Fibroblast of villous mesenchyme (primary cell): ENCODE data around the gene TCOF1. TPM values are rescaled to one million over a fixed set of nuclear protein-coding genes. Genes with fewer than 3 reads are reported as not detected.

Experiments used
- DNase-seq: peaks from one replicate; pipeline ENCODE4 v3.0.0-alpha.2; 2010; ENCODE audit warnings: low read depth
- H3K4me3 ChIP-seq: 2 replicates; pipeline ENCODE4 v1.5.1; 2011; ENCODE audit warnings: low read depth, mild to moderate bottlenecking, low read length
- total RNA-seq: library from RNA; depleted of rRNA; stranded (reverse); fragments of >200 nt; gene quantifications from 2 replicates; pipeline ENCODE4 v1.2.3, GENCODE V29; 2012
- TF ChIP-seq, protein P1 (sequence below): IDR thresholded peaks from 2 replicates; pipeline ENCODE4 v1.5.1; 2012; ENCODE audit warnings: low read depth, mild to moderate bottlenecking, low read length; ENCODE audit not compliant: insufficient read depth

Gene TCOF1
- total RNA-seq, 1 donor = 23.7 TPM

DNA sequence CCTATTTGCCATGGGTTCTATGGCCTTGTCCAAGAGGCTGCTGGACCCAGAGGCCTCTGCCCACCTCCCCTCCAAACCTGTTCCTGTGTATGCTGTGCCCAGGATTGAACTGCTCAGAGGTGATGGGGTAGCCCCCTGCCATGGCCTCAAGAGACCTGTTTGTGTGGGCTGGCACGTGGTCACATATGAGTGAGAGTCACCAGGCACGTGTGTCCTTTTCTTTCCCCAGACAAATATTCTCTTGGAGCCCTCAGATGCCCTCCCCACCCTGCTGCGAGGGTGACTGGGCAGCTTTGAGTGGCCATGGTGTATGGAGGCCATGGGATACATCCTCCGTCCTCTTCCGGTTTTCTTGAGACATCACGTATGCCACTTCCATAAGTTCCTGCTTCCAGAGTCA is 10.9 kb upstream of the TCOF1 start:
- DNase-seq = no peak
- TF ChIP-seq, protein P1, sequence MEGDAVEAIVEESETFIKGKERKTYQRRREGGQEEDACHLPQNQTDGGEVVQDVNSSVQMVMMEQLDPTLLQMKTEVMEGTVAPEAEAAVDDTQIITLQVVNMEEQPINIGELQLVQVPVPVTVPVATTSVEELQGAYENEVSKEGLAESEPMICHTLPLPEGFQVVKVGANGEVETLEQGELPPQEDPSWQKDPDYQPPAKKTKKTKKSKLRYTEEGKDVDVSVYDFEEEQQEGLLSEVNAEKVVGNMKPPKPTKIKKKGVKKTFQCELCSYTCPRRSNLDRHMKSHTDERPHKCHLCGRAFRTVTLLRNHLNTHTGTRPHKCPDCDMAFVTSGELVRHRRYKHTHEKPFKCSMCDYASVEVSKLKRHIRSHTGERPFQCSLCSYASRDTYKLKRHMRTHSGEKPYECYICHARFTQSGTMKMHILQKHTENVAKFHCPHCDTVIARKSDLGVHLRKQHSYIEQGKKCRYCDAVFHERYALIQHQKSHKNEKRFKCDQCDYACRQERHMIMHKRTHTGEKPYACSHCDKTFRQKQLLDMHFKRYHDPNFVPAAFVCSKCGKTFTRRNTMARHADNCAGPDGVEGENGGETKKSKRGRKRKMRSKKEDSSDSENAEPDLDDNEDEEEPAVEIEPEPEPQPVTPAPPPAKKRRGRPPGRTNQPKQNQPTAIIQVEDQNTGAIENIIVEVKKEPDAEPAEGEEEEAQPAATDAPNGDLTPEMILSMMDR = no peak
- no peak overlapping the region for H3K4me3 ChIP-seq

DNA sequence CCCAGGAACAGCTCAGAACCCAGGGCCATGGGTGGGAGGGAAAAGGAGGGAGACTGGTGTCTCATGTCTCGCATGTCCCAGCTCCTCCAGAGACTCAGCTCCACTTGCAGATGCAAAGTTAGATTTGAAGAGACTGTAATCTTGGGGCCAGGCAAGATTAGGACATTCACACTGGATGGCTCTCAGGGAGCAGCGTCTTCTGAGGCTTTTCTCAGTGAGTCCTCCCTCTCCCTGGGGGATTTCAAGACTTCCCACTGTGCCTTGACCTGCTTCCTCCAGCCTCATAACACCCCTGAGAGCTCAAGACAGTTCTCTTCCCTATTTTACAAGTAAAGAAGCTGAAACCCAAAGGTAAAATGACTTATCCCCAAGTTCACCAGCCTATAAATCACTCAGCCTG is 10.5 kb upstream of the TCOF1 start:
- no peak for DNase-seq
- H3K4me3 ChIP-seq = no peak overlapping the region
- TF ChIP-seq, protein P1 = no peak

DNA sequence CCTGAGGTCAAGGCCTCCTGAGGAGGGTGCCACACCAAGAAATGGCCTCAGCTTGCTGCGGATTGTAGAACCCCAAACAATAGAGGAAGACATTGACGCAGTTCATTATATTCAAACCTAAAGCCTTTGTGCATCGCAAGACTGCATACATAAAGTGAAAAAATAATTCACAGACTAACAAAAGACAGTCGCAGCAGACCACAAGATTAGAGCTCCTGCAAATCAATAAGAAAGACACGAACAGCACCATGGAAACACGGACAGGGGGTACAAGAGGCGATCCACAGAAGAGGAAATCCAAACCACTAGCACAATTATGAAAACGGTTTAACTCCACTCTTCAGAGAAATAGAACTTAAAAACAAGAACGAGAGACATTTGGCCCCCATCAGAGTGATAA is 10.0 kb upstream of the TCOF1 start:
- DNase-seq = no peak
- H3K4me3 ChIP-seq = no peak overlapping the region
- TF ChIP-seq, protein P1 = no peak

DNA sequence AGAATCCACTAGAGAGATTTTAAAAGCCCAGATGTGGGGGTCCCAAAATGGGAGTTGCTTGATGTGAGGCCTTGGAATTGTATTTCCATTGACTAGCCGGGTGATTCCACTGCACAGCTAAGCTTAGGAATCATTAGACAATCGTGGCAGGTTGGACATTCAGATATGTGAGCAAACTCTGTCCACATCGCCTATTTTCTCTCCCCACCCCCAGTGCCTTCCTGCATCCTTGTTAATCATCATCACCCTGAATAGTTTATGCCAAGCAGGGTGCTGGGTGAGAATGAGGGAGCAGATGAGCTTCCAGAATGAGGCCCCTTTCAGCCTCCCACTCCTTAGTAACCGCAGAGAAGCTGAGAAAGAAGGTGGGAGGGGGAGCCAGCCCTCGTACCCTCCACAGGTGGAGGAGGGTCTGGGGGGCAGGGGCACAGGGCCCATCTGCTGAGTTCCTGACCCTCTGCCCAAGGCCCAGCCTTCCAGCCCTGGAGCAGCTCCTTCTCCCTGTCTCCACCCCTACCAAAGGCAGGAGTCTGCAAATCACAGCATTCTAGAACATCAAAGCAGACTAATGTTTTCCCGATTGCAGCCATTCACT is 7.7 kb upstream of the TCOF1 start:
- no peak for DNase-seq
- H3K4me3 ChIP-seq = no peak overlapping the region
- TF ChIP-seq, protein P1 = no peak

DNA sequence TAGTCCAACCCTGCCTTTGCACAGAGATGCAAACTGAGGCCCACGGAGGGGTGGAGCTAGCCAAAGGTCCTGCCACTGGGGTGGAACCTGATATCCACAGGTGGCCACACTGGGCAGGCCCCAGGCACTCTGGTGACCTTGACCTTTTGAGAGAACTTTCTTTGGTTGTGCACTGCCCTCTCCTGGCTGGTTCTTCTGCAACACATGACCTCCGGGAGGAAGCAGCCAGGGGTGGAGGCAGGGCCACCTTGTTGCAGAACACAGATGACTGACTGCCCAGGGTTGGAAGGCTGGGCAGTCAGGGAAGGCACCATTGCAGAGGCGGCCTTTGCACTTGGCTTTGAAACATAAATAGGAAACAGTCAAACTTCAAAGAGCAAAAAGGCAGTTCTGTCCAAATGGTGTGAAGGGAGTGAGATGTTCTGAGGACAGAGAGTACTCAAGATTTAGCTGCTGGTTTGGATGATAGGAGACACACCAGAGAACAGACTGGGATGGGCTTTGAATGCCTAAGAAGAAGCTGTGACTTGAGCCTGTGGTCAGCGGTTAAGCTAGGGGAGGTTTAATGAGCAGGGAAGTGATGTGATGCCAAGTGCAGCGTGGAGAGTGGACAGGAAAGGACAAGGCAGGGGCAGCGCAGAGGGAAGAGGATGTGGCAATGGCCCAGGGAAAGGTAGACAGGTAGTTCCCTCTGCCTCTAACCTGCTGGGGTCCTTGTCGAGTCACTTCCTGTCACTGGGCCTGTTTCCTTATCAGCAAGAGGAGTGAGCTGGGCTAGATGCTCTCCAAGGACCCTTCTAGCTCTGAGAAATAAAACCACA is 6.8 kb upstream of the TCOF1 start:
- peak; percentile 86 for DNase-seq
- H3K4me3 ChIP-seq = no peak overlapping the region
- TF ChIP-seq, protein P1 = peak; percentile 79

DNA sequence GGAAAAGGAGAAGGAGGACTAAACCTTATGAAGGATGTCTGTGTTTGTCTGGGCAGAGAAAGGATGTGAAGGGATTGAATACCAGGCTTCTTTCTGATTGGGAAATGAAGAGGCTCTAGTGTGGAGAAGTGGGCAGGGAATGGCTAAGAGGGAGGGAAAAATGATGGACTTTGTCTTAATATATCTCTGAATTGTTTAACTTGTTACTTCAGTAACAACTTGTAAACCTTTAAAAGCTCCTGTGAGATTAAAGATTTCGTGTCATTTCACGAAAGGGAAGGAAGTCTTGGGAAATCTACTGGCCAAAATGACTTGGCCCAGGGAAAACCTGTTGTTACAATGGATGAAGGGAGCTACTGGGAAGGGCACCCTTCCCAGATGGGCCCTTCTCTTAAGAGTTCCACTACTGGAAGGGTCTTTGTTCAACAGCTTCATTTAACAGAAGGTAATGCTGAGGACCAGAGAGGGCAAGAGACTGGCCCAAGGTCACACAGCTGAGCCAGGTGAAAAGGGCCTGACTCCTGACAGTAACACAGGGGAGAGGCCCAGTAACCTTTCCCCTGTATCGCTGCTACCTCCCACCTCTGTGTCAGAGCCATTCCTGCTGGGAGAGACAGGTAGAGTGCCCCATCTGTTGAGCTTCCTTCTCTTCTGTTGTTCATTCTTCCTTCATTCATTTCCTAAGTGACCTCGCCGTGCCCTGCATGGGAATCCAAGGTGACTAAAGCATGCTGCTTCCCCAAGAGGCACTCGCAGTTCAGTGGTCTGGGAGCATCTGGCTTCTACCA is 5.1 kb upstream of the TCOF1 start:
- H3K4me3 ChIP-seq = no peak overlapping the region
- TF ChIP-seq, protein P1 = no peak
- DNase-seq = no peak
